ENCODE data around the gene FRMPD4. TPM values are rescaled to one million over a fixed set of nuclear protein-coding genes. Genes with fewer than 3 reads are reported as not detected.

FRMPD4 gene
- total and polyA plus RNA-seq, 2 donors from 2014 or later: not detected

GRCh38 chrX:12329476-12329875 is 191.2 kb downstream of the FRMPD4 start:
- intact Hi-C loops (cut with DNase I): no loop called here
- H3K27me3 ChIP-seq (ENCODE audit: control insufficient read depth, insufficient read depth, low read length): no peaks in the 10 kb centered on the region
- H3K9me3 ChIP-seq (ENCODE audit: control insufficient read depth in 2 of 3, insufficient read depth in 1 of 3, low read length in 3 of 3): no peaks in the 10 kb centered on the region
- H3K36me3 ChIP-seq (ENCODE audit: control insufficient read depth in 2 of 3, insufficient read depth in 3 of 3, low read length in 3 of 3): no peaks in the 10 kb centered on the region
- DNase-seq (no peak), FAIRE-seq (no peak)
- H3K27ac ChIP-seq (ENCODE audit: low read depth in 2 of 2, low read length in 2 of 2): no peak overlapping the region
- no peak overlapping the region for H3K9ac ChIP-seq (ENCODE audit: low read length in 3 of 3)
- no peak for TF ChIP-seq CTCF (IDR thresholded peaks at IDR 0.05; ENCODE audit: borderline replicate concordance, extremely low read depth, insufficient read depth)
- H3K4me1 ChIP-seq (ENCODE audit: control insufficient read depth in 2 of 3, insufficient read depth in 2 of 3, low read depth in 1 of 3, low read length in 3 of 3): no peaks in the 10 kb centered on the region
- no peak overlapping the region for H3K4me3 ChIP-seq (ENCODE audit: low read length in 3 of 3)

- FAIRE-seq (no peak), DNase-seq (no peak)
- Histone ChIP-seq H3K4me1 (ENCODE audit: control insufficient read depth in 2 of 3, insufficient read depth in 2 of 3, low read depth in 1 of 3, low read length in 3 of 3) (no peaks in the 10 kb centered on the region), H3K9ac (ENCODE audit: low read length in 3 of 3) (no peak overlapping the region), H3K27me3 (ENCODE audit: control insufficient read depth, insufficient read depth, low read length) (no peaks in the 10 kb centered on the region), H3K9me3 (ENCODE audit: control insufficient read depth in 2 of 3, insufficient read depth in 1 of 3, low read length in 3 of 3) (no peaks in the 10 kb centered on the region), H3K4me3 (ENCODE audit: low read length in 3 of 3) (no peak overlapping the region), H3K36me3 (ENCODE audit: control insufficient read depth in 2 of 3, insufficient read depth in 3 of 3, low read length in 3 of 3) (no peaks in the 10 kb centered on the region), H3K27ac (ENCODE audit: low read depth in 2 of 2, low read length in 2 of 2) (no peak overlapping the region)
- TF ChIP-seq CTCF (IDR thresholded peaks at IDR 0.05; ENCODE audit: borderline replicate concordance, extremely low read depth, insufficient read depth): no peak
- intact Hi-C loops (cut with DNase I): no loop called here
Observed at GRCh38 chrX:12330841-12331240, 192.6 kb downstream of the FRMPD4 start.

GRCh38 chrX:12332786-12333347 is 194.6 kb downstream of the FRMPD4 start:
- no peak overlapping the region for H3K9ac ChIP-seq (ENCODE audit: low read length in 3 of 3)
- H3K36me3 ChIP-seq (ENCODE audit: control insufficient read depth in 2 of 3, insufficient read depth in 3 of 3, low read length in 3 of 3): no peaks in the 10 kb centered on the region
- DNase-seq: no peak
- no peaks in the 10 kb centered on the region for H3K9me3 ChIP-seq (ENCODE audit: control insufficient read depth in 2 of 3, insufficient read depth in 1 of 3, low read length in 3 of 3)
- no peaks in the 10 kb centered on the region for H3K4me1 ChIP-seq (ENCODE audit: control insufficient read depth in 2 of 3, insufficient read depth in 2 of 3, low read depth in 1 of 3, low read length in 3 of 3)
- no peak for FAIRE-seq
- no peak for TF ChIP-seq CTCF (IDR thresholded peaks at IDR 0.05; ENCODE audit: borderline replicate concordance, extremely low read depth, insufficient read depth)
- H3K27me3 ChIP-seq (ENCODE audit: control insufficient read depth, insufficient read depth, low read length): no peaks in the 10 kb centered on the region
- no peak overlapping the region for H3K4me3 ChIP-seq (ENCODE audit: low read length in 3 of 3)
- no peak overlapping the region for H3K27ac ChIP-seq (ENCODE audit: low read depth in 2 of 2, low read length in 2 of 2)
- intact Hi-C loops (cut with DNase I): no loop called here

GRCh38 chrX:12339921-12340320 is 201.6 kb downstream of the FRMPD4 start:
- Histone ChIP-seq H3K27me3 (ENCODE audit: control insufficient read depth, insufficient read depth, low read length) (peaks cover 2% of the 10 kb centered on the region), H3K4me1 (ENCODE audit: control insufficient read depth in 2 of 3, insufficient read depth in 2 of 3, low read depth in 1 of 3, low read length in 3 of 3) (no peaks in the 10 kb centered on the region), H3K9ac (ENCODE audit: low read length in 3 of 3) (no peak overlapping the region), H3K27ac (ENCODE audit: low read depth in 2 of 2, low read length in 2 of 2) (no peak overlapping the region), H3K4me3 (ENCODE audit: low read length in 3 of 3) (no peak overlapping the region), H3K36me3 (ENCODE audit: control insufficient read depth in 2 of 3, insufficient read depth in 3 of 3, low read length in 3 of 3) (no peaks in the 10 kb centered on the region), H3K9me3 (ENCODE audit: control insufficient read depth in 2 of 3, insufficient read depth in 1 of 3, low read length in 3 of 3) (no peaks in the 10 kb centered on the region)
- DNase-seq (no peak), FAIRE-seq (no peak)
- TF ChIP-seq CTCF (IDR thresholded peaks at IDR 0.05; ENCODE audit: borderline replicate concordance, extremely low read depth, insufficient read depth): no peak
- intact Hi-C loops (cut with DNase I): no loop called here
